Mucosa of descending colon (tissue), 3 donors: ENCODE results near the gene MED16. TPM values are rescaled to one million over a fixed set of nuclear protein-coding genes. Genes with fewer than 3 reads are reported as not detected.

Source experiments
- ATAC-seq: fragments of 200-7000 bp; cut with Tn5 transposase; one replicate; pipeline ENCODE4 v1.9.1; 2020; ENCODE audit warnings: mild to moderate bottlenecking, moderate library complexity
- DNase-seq, 3 donors: peaks; one replicate each; pipeline ENCODE4 v3.0.0-alpha.2; 2020
- H3K36me3 ChIP-seq: fragments of 200-600 bp; one replicate; pipeline ENCODE4 v1.8.0; 2021; ENCODE audit warnings: low read depth, mild to moderate bottlenecking
- H3K4me1 ChIP-seq: fragments of 200-600 bp; one replicate; pipeline ENCODE4 v1.8.0; 2021; ENCODE audit warnings: low read depth, mild to moderate bottlenecking
- H3K4me3 ChIP-seq: fragments of 200-600 bp; one replicate; pipeline ENCODE4 v1.8.0; 2021; ENCODE audit warnings: mild to moderate bottlenecking
- H3K9me3 ChIP-seq: fragments of 200-600 bp; one replicate; pipeline ENCODE4 v1.8.0; 2021; ENCODE audit warnings: mild to moderate bottlenecking
- CTCF ChIP-seq: fragments of 200-600 bp; IDR thresholded peaks from one replicate; pipeline ENCODE4 v1.8.0; 2022; ENCODE audit warnings: antibody characterized with exemption, mild to moderate bottlenecking
- intact Hi-C, 2 donors: fragments of 100-400 bp; cut with DNase I in 1 of 2; cut with micrococcal nuclease in 1 of 2; formaldehyde crosslinking; loops; one replicate each; pipeline versions ENCODE4 v1.11.0 to v1.11.1; 2022; cut with DNase I, micrococcal nuclease
- total RNA-seq, 3 donors: library from RNA; stranded (reverse); fragmentation: NEBNext Ultra II Directional in 2 of 3; extraction: Animal tissue kit (Norgen Biotek cat#: 25700) in 2 of 3; gene quantifications; one replicate each; pipeline versions ENCODE4 v1.2.1 to v1.2.4, GENCODE V29; 2021 to 2023
- donor health status: DM: no; HTN: no; CAD: no; lungs with moderate emphysema.
- donor health status: DM: no; HTN: no; CAD: no.
- donor health status: DM: no; HTN: yes; CAD: no.

The MED16 gene
- total RNA-seq, 3 donors from 2014 or later, result 53.4 to 77.4 (median 61.4) TPM

- DNase-seq, result no peak
- Histone ChIP-seq H3K4me1 (peaks cover 2% of the 10 kb centered on the region), H3K9me3 (no peaks in the 10 kb centered on the region), H3K4me3 (no peak overlapping the region), H3K36me3 (no peaks in the 10 kb centered on the region)
- TF ChIP-seq CTCF, result no peak
- no peak for ATAC-seq
- intact Hi-C loops, result no loop called here
Observed at GRCh38 chr19:902446-903226, 9.6 kb upstream of the MED16 start.

DNA sequence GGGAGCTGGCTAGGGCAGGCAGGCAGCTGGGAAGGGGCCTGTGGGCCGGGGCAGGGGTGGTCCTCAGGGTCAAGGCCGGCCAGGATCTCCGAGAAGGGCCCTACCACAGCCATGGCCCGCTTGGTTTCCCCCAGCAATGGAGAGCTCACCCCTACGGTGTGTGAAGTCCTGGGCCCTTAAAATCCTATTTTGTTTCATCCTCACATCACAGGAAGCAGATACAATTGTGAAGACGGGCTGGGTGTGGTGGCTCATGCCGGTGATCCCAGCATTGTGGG lies 9.0 kb upstream of the MED16 start:
- ATAC-seq (no peak), DNase-seq (no peak)
- intact Hi-C loops, result no loop called here
- no peak for TF ChIP-seq CTCF
- Histone ChIP-seq H3K9me3 (no peaks in the 10 kb centered on the region), H3K4me3 (no peak overlapping the region), H3K4me1 (peaks cover 2% of the 10 kb centered on the region), H3K36me3 (no peaks in the 10 kb centered on the region)

DNA sequence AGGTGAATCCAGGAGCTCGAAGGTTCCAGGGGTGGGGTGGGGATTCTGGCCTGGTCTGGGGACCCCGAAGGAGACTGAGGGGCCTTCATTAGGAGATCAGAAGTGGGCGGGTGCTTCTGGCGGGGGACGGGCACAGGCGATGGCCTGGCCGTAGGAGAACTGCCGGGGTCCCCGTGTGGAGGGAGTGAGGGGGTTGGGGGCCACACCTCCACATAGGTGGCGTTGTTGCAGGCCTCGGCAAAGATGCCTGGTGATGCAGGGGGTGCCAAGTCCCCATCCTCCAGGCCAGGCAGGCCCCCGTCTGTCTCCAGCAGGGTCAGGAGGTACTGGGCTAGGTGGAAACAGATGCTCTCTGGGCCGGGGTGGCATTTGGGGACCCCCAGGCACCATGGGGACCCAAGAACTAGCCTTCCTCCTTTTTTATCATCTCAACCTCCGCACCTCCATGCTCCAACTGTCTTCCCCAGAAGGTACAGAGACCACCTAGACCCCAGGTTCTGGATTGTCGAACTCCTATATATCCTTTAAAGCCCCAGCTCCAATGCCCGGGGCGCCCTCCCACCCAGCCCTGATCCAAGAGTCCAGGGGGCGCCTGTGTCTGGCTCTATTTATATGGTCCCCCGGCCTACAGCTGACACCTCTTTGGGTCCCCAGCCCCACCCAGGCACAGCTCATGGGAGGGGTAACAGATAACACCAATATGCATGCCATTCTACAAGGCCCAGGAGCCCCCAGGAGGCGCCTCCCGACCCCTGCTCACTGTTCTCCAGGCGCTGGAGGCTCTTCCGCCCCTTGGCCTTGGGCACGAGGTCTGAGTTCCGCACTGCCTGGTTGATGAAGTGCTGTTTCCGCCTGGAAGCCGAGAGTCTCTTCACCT lies 8.5 kb upstream of the MED16 start:
- Histone ChIP-seq H3K9me3 (no peaks in the 10 kb centered on the region), H3K4me1 (peaks cover 2% of the 10 kb centered on the region), H3K36me3 (no peaks in the 10 kb centered on the region), H3K4me3 (no peak overlapping the region)
- TF ChIP-seq CTCF, result no peak
- intact Hi-C loops, result no loop called here
- ATAC-seq (no peak), DNase-seq (no peak)

DNA sequence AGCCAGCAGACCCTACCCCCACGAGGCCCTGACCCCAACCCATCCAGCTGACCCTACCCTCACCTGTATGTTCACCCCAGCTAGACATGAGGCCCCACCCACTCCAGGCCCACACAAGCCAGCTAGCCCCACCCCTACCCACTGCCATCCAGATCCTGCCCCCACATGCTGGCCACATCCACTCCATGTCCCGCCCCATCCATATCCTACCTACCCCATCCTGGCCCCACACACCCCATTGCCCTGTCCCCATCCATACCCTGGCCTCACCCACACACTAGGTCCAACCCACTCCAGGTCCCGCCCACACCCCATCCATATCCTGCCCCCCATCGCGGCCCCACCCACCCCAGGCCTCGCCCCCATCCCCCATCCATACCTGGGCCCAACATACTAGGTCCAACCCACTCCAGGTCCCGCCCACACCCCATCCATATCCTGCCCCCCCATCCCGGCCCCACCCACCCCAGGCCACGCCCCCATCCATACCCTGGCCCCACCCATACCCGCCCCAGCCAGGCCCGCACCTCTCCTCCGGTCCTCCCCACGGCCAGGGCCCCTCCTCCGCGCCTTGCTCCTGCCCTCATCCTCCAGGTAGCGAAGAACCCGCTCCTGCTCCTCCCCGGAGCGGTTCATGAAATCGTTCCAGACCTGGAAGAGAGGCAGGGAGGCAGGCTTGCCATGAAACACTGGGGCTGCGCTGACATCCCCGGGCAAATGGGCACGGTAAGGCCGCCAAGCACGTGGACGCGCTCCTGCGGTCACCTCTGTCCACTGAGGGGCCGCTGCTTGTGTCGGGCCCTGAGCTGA lies 7.5 kb upstream of the MED16 start:
- no peaks in the 10 kb centered on the region for H3K36me3 ChIP-seq
- H3K4me3 ChIP-seq, result no peak overlapping the region
- no peak for TF ChIP-seq CTCF
- H3K9me3 ChIP-seq, result no peaks in the 10 kb centered on the region
- ATAC-seq (peak; percentile 82), DNase-seq (peak; percentile 62 to 78 (median 74))
- intact Hi-C loops, result no loop called here
- H3K4me1 ChIP-seq, result peaks cover 2% of the 10 kb centered on the region

DNA sequence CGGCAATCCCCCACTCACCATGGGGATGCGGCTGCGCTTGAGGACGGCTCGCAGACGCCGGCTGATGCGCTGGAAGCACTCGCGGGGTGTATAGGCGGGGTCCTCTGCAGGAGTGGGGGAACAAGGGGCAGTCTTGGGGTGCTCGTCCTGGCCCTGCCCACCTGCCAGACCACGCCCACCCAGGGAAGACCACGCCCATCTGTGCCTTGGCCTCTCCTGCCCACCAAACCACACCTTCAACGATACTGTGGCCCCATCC lies 7.0 kb upstream of the MED16 start:
- H3K36me3 ChIP-seq, result no peaks in the 10 kb centered on the region
- H3K4me3 ChIP-seq, result no peak overlapping the region
- no peak for TF ChIP-seq CTCF
- no peaks in the 10 kb centered on the region for H3K9me3 ChIP-seq
- ATAC-seq, result no peak
- DNase-seq, result no peak
- intact Hi-C loops, result no loop called here
- peaks cover 2% of the 10 kb centered on the region for H3K4me1 ChIP-seq
